ENCODE results near the gene THSD4. TPM values are rescaled to one million over a fixed set of nuclear protein-coding genes. Genes with fewer than 3 reads are reported as not detected.

The THSD4 gene
- total and polyA plus RNA-seq, 2 of the 8 experiments (the other 6 are each of a cell fraction or from before 2014, with no cell fraction given): 2.5 to 6.2 TPM

GRCh38 chr15:71648095-71648494, 532.8 kb downstream of the THSD4 start:
- H3K4me3 ChIP-seq (ENCODE audit: extremely low read depth in 1 of 4, insufficient read depth in 2 of 4, low read depth in 3 of 4, low read length in 4 of 4): no peak overlapping the region
- TF ChIP-seq TEAD4 (IDR thresholded peaks at IDR 0.05; ENCODE audit: low read depth, low read length): no peak
- TF ChIP-seq ASH2L (IDR thresholded peaks at IDR 0.05; ENCODE audit: low read length): no peak
- no peak for TF ChIP-seq SUZ12 (IDR thresholded peaks at IDR 0.05; ENCODE audit: low read length)
- TF ChIP-seq CEBPB (IDR thresholded peaks at IDR 0.05; ENCODE audit: low read depth, low read length): no peak
- TF ChIP-seq CHD2 (IDR thresholded peaks at IDR 0.05; ENCODE audit: low read length): no peak
- TF ChIP-seq SAP30 (IDR thresholded peaks at IDR 0.05; ENCODE audit: insufficient read depth, insufficient replicate concordance, low read length): no peak
- TF ChIP-seq CTBP2 (IDR thresholded peaks at IDR 0.05; ENCODE audit: borderline replicate concordance, insufficient read depth, insufficient read length, low read length): no peak
- TF ChIP-seq CHD1 (IDR thresholded peaks at IDR 0.05; ENCODE audit: low read depth, low read length): no peak
- TF ChIP-seq FOSL1 (IDR thresholded peaks at IDR 0.05; ENCODE audit: insufficient read depth, low read depth, low read length): no peak
- TF ChIP-seq RFX5 (IDR thresholded peaks at IDR 0.05; ENCODE audit: borderline replicate concordance, low read depth, low read length): no peak
- TF ChIP-seq TCF12 (IDR thresholded peaks at IDR 0.05; ENCODE audit: low read depth, low read length): no peak
- no peak for TF ChIP-seq CBX5 (IDR thresholded peaks at IDR 0.05; ENCODE audit: low read depth, low read length)
- TF ChIP-seq HDAC2 (IDR thresholded peaks at IDR 0.05; ENCODE audit: borderline replicate concordance in 1 of 2, low read depth in 2 of 2, low read length in 2 of 2): no peak
- no peak overlapping the region for H3K9ac ChIP-seq (replicated peaks in 1 of 4; ENCODE audit: extremely low read depth in 1 of 4, low read depth in 3 of 4, low read length in 3 of 4)
- H4K5ac ChIP-seq (ENCODE audit: insufficient read length, low read depth, low read length): no peak overlapping the region
- WGBS, 2 experiments (ENCODE audit: extremely low coverage in 1 of 2, insufficient coverage in 1 of 2, insufficient read length in 1 of 2, insufficient replicate concordance in 2 of 2, low coverage in 1 of 2, low lambda C conversion rate in 2 of 2, missing lambda C conversion rate in 1 of 2): 78% methylated on average over 3 of the region's 3 CpGs; no CpG with 5 or more reads in 1 of the 2 experiments
- H4K91ac ChIP-seq (replicated peaks; ENCODE audit: insufficient read length, low read length): no peak overlapping the region
- no peak overlapping the region for H2BK12ac ChIP-seq (ENCODE audit: low read depth, low read length)
- no peak overlapping the region for H2BK120ac ChIP-seq (replicated peaks; ENCODE audit: low read depth, low read length)
- FAIRE-seq: no peak
- H3K4ac ChIP-seq (replicated peaks; ENCODE audit: insufficient read length, low read depth, low read length): no peak overlapping the region
- ChIA-PET CTCF (ENCODE audit: partially characterized antibody) (interaction anchor here (0.7 to 10.1 kb wide), 9 partner anchors 9 to 261 kb away, joined by 3 to 122 read pairs (median 3); no protein-coding TSS in a partner anchor), POLR2A (ENCODE audit: partially characterized antibody) (no interaction called here)
- no peak overlapping the region for H3K27ac ChIP-seq (ENCODE audit: low read depth, low read length)
- H2BK5ac ChIP-seq (ENCODE audit: low read depth, low read length): no peak overlapping the region
- no peak overlapping the region for H2AFZ ChIP-seq (ENCODE audit: low read length)
- no peak overlapping the region; the same call in 1 of the 2 replicates for H2AK5ac ChIP-seq (ENCODE audit: low read depth, low read length)
- no peaks in the 10 kb centered on the region for H3K79me2 ChIP-seq (ENCODE audit: control insufficient read depth in 1 of 2, insufficient read depth in 2 of 2, low read length in 2 of 2)
- no peaks in the 10 kb centered on the region for H3K9me3 ChIP-seq (ENCODE audit: insufficient read depth in 2 of 2, low read depth in 1 of 2, low read length in 1 of 2)
- no peak overlapping the region for H3K4me2 ChIP-seq (ENCODE audit: insufficient read depth in 1 of 2, low read depth in 2 of 2, low read length in 2 of 2)
- peaks cover 0 to 1% of the 10 kb centered on the region in 2 experiments for H4K20me1 ChIP-seq (replicated peaks in 1 of 2; ENCODE audit: control insufficient read depth in 1 of 2, insufficient read depth in 2 of 2, low read length in 2 of 2)
- H3K56ac ChIP-seq (replicated peaks; ENCODE audit: insufficient read length, low read depth, low read length): no peak overlapping the region
- H4K8ac ChIP-seq (ENCODE audit: extremely low read depth, insufficient read depth, low read length): no peak overlapping the region
- H3K4me1 ChIP-seq (replicated peaks in 1 of 4; ENCODE audit: control insufficient read depth in 3 of 4, insufficient read depth in 4 of 4, low read length in 3 of 4): peaks cover 0 to 16% (median 5%) of the 10 kb centered on the region in 4 experiments; a peak in 4 of 7 replicates
- H3K79me1 ChIP-seq (ENCODE audit: low read depth, low read length): no peaks in the 10 kb centered on the region
- no peak overlapping the region for H3K23ac ChIP-seq (ENCODE audit: insufficient read length)
- H3K27me3 ChIP-seq (replicated peaks in 1 of 4; ENCODE audit: control insufficient read depth in 3 of 4, extremely low read depth in 1 of 4, insufficient read depth in 3 of 4, low read length in 3 of 4): no peaks in the 10 kb centered on the region
- H2BK20ac ChIP-seq (ENCODE audit: low read length): no peak overlapping the region
- H3K23me2 ChIP-seq (ENCODE audit: low read depth, low read length): no peaks in the 10 kb centered on the region
- no peak overlapping the region for H3K18ac ChIP-seq (ENCODE audit: extremely low read depth, low read length)
- no peak overlapping the region for H3K14ac ChIP-seq (ENCODE audit: insufficient read length)
- no peak overlapping the region for H2BK15ac ChIP-seq (ENCODE audit: low read length)
- DNase-seq (ENCODE audit: low read depth in 1 of 2, low spot score in 2 of 2): no peak
- no peaks in the 10 kb centered on the region for H3K36me3 ChIP-seq (ENCODE audit: control insufficient read depth in 2 of 4, insufficient read depth in 4 of 4, low read length in 3 of 4)

All from H1 (cell line).